Activated CD4-positive, alpha-beta T cell treated with anti-CD3 and anti-CD28 coated beads, Interleukin-2, Interleukin-6, amounts not matched to agents 100 ng/mL and 50 ng/mL, durations not matched to agents 16 hours and 8 hours (primary cell): Measurements from ENCODE around the gene CD300LG.

Source experiments
- DNase-seq: peaks from one replicate; pipeline ENCODE4 v3.0.0-alpha.2; 2020

CD300LG gene

GRCh38 chr17:43907998-43908721 lies 61.2 kb downstream of the CD300LG start:
- peak; percentile 23 for DNase-seq

- no peak for DNase-seq
These were observed 62.7 kb downstream of the CD300LG start for GRCh38 chr17:43909537-43910231.

DNA sequence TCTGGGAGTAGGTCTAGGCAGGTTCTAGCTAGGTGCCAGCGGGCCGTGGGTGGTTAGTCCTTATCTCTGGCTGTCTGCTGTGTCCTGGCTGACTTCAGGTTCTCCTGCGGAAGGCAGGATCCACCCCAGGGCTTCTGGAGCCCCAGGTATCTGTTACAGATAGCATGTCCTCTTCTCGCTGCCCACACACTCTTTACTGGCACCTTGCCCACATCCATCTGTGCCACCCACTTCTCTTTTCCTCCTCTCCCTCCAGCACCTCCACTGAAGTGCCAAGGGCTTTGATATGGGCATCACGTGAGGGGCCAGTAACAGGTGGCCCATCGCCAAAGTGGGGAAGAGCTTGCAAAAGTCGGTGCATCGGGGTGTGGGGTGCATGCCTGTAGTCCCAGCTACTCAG lies 64.9 kb downstream of the CD300LG start:
- DNase-seq: no peak

GRCh38 chr17:43912635-43913304 lies 65.8 kb downstream of the CD300LG start:
- DNase-seq: no peak
